GM19452 (cell line): ENCODE measurements around the gene ETNK1.
"Not testable (repeated sequence)": the region's sequence is repeated elsewhere in the genome, so short reads cannot be mapped to it uniquely, and the experiment has no call there.

ENCODE experiments used
- ATAC-seq: cut with Tn5 transposase; IDR thresholded peaks from one replicate; pipeline ENCODE4 v1.9.1; 2021; ENCODE audit not compliant: unreplicated experiment

The ETNK1 gene

DNA sequence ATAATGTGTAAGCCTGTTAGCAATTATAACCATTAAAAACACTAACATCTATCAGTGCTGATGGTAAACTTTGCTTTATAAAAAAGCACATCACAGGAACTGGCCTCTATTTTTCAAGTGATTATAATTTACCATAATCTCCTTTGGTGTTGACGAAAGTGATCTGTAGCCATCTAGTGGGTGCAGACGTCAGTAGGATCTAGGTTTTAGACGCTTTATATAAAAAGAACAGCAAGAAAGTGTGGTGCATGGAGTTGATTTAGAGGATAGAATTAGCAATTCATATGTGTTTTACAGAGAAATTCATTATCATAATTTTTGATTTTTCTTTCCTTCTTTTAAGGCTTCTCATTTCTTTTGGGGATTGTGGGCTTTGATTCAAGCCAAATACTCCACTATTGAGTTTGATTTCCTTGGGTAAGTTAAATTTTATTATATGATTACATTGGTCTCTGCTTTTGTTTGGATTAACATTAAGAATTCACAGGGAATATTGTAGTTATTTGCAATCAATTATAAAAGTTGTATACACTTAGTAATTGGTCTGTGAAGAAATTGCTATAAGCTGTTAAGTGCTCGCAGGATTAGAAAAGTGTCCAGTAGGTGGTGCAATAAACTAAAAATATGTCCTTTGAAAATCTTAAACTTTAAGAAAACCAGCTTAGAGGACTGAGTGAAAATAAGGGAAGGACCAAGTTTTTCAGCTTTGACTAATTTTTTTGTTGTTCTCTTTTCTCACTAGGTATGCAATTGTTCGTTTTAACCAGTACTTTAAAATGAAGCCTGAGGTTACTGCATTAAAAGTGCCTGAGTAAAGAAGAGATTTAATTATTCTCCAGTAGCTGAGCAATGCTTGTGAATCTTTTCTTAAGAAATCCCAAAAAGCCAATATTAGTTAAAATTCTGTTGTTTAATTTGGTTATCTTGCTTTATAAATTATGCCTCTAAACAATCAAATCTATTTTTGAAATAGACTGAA lies 59.5 kb downstream of the ETNK1 start:
- ATAC-seq = peak; percentile 38

DNA sequence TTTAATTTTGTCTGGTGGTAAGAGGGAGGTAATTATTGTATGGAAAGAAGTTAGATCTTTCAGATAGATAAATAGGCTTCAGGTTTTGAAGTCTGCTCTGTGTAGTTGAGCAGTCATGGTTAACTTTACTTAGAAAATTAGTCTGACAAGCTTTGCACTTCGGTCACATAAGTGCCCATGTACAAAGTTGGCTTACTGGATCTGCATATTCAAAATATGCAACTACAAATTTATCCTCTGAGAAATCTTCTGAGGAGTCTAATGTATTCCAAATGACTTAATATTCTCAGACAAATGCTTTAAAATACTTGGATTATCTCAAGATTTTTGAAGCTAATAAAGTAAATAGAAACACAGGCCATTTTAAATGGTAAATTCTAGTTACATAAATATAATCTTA lies 61.2 kb downstream of the ETNK1 start:
- no peak for ATAC-seq

DNA sequence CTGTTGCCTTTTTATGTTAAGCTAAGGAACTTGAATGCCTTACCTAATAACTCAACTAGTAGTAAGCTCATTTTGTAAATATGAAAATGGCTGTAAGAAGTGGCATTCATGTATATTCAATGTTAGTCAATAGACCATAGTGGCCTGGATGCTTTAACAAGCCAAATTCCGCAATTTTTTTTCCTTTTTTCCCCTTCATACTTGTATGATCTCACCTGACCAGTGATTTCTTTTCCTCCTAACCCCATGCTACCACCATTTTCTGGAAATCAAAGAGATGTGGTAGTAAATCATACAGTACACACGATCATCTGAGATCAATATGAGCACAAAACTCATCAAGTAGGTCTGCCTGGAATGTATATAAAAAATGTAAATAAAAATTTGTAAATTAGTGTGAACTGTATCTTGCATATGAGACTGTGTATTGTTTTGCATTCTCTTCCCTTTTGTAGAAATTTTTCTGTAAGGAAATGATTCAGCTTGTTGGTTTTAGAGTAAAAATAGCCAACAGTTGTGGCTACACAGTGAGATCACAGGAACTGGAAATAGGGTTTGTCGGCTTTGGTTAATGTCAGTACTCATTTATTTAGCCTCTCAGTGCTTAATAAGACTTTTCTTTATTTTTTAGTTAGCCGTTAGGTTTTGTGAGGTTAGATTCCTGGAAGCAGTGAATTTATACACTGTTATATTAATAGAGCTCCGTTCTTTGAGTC lies 62.5 kb downstream of the ETNK1 start:
- peak; percentile 71 for ATAC-seq

DNA sequence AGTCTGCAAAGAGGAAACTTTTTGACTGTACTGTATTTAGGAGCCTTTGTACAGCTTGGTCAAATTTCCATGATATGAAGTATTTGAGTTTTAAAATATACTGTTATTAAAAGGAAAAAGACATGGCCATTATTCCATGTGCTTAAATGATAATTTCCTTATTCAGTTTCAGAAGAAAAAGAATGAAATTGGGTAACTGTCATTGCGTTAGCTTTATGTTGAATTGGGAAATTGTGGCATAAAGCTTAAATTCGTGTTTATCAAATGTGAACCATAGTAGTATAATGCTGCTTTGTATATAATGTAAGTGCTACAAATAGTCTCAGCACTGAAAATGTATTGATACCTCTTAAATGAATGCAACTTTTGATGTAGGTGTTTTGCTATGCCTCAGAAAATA lies 64.9 kb downstream of the ETNK1 start:
- ATAC-seq = no peak

DNA sequence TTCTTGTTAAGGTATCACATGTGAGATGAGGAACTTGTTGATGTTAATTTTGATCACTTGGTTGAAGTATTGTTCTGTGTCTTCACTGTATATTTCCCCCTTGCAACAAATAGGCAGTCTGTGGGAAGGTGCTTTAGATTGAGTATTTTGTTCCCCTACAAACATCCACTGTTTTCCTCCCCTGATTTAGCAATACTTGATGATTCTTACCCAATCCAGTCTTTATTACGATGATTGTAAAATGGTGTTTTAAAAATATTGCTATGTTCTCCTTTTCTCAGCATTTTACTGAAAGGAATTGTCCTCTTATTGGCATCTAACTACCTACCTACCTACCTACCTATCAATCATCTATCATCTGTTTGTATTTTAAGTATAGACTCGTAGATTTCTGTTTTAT lies 66.3 kb downstream of the ETNK1 start:
- ATAC-seq = no peak

GRCh38 chr12:22692467-22692866 lies 67.5 kb downstream of the ETNK1 start:
- not testable (repeated sequence) for ATAC-seq

DNA sequence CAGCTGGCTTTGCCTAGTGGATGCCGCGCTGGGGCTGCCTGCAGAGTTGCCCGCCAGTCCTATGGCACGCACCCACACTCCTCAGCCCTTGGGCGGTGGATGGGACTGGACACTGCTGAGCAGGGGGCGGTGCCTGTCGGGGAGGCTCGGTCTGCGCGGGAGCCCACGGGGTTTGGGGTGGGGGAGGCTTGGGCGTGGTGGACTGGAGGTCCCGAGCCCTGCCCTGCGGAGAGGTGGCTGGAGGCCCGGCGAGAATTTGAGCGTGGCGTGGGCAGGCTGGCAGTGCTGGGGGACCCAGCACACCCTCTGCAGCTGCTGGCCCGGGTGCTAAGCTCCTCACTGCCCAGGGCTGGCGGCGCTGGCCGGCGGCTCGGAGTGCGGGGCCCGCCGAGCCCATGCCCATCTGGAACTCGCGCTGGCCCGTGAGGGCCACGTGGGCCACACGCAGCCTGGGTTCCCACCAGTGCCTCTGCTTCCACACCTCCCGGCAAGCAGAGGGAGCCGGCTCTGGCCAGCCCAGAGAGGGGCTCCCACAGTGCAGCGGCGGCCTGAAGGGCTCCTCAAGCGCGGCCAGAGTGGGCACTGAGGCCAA lies 68.1 kb downstream of the ETNK1 start:
- no peak for ATAC-seq

GRCh38 chr12:22698576-22698975 lies 73.6 kb downstream of the ETNK1 start:
- ATAC-seq = no peak

DNA sequence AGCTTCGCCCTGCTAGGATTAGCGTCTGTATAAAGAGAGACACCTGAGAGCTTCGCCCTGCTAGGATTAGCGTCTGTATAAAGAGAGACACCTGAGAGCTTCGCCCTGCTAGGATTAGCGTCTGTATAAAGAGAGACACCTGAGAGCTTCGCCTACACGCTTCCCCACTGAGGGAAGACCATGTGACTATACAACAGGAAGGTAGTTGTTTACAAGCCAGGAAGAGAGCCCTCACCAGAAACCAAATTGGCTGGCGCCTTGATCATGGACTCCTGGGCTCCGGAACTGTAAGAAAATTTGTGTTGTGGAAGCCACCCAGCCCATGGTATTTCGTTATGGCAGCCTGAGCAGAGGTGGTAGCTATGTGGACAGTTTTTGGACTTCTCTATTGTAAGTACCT lies 74.7 kb downstream of the ETNK1 start:
- not testable (repeated sequence) for ATAC-seq

GRCh38 chr12:22700106-22700505 lies 75.1 kb downstream of the ETNK1 start:
- ATAC-seq = no peak

DNA sequence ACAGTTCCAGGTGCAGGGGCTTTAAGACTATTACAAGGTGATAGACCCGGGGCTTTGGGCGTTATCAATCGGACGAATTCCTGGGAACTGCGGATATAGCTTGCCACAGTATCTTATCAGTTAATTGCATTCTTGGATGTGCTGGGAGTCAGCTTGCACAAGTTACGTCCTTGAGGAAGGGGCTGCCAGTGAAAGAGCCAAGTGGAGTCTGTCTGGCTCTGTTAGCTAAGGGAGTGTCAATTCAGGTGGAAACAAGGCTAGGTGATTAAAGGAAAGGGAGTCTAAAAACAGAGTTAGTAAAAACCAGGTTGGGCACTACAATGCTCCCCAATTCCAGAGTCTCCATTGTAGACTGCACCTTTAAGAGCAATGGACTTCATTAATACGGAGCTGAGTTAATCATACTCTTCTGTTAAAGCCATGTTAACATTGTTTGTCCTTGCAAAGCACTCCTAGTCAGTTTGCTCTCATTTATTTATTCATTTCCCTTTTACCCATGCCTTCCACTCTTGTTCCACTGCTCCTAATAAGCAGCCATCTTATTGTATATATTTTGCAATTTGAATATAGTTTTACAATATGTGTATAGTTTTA lies 76.3 kb downstream of the ETNK1 start:
- not testable (repeated sequence) for ATAC-seq

- no peak for ATAC-seq
Observed at GRCh38 chr12:22702690-22703089, 77.7 kb downstream of the ETNK1 start.

- no peak for ATAC-seq
Observed at GRCh38 chr12:22709292-22709691, 84.3 kb downstream of the ETNK1 start.

- no peak for ATAC-seq
Observed at GRCh38 chr12:22712083-22712482, 87.1 kb downstream of the ETNK1 start.

- ATAC-seq = no peak
Observed at GRCh38 chr12:22715254-22715653, 90.3 kb downstream of the ETNK1 start.

DNA sequence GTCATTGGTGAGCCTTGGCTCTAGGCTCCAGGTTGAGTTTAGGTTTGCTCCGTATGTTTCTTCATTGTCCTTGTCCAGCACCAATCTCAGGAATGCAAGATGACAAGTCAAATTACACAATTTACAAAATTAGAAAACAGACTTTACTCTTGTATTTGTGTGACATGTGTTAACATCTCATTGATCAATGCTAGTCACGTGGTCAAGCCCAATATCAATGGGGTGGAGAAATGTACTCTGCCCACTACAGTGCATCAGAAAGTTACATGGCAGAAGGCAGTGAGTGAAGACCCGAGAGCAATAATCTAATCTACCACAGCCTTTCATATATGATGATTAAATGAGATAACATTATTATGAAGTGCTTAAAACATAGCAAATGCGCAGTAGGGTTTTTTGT lies 94.8 kb downstream of the ETNK1 start:
- ATAC-seq = no peak

GRCh38 chr12:22722081-22722480 lies 97.1 kb downstream of the ETNK1 start:
- no peak for ATAC-seq

DNA sequence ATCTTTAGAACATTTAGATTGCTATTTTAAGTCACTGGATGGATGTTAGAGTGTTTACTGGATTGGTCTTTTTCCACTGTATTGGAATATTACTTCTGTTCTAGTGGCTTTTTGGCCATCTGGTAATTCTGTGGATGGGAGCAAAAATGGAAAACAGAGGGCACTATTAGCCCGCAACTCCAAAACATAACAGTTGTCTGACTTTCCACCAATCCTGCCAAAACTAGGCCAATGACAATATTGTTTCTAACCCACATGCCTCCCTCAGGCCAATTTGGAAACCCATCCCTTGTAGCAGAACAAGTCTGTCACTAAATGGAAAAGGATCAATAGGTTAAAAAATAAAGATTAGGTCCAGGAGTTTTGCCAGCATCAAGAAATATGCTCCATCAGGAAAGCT lies 97.8 kb downstream of the ETNK1 start:
- no peak for ATAC-seq

DNA sequence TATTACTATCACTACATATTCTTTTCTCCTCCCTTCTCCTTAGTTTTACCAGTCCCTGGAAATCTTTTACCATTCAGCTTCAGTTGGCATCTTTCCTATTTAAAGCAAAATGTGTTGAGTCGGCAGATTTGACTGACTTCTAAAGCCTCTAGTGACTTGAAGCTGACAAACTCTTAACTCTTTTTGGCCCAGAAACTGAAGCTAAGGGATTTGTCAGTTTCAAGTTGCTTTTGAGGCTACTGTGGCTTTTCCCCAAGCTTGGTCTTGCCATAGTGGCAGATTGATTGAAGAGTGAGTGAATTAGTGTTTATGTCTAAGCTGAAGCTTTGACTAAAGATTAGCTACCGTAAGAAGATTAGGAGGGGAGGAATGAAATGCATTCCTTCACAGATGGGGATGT lies 104.0 kb downstream of the ETNK1 start:
- ATAC-seq = no peak

DNA sequence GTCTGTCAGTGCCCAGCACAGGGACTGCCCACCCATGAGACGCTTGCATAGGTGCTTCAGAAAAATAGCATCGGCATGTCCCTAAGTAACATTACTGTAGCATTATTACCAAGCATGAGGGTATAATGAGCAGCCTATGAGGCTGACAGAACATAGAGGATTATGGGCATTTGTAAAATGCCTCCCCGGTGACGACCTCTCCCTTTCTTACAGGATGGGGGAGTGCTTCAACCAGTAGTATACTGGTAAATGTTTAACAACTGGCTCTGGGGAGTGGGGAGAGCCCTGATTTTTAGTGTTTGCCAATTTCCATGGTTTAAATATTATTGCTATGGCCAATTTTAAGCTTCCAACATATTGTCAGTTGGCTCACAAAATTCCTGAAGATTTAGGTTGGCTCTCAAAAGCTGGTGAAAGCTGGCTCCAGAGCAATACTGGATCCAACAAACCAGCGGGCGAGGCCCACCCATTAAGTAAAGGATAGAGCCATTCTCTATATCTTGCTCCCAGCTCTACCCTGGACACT lies 104.5 kb downstream of the ETNK1 start:
- ATAC-seq = no peak

- no peak for ATAC-seq
Observed at GRCh38 chr12:22729957-22730443, 105.0 kb downstream of the ETNK1 start.
